ENCODE results near the gene PRKACG.

PRKACG gene

GRCh38 chr9:68983522-68984424, 30.1 kb downstream of the PRKACG start:
- DNase-seq (ENCODE audit: extremely low read depth in 1 of 2, low read depth in 1 of 2), result no peak

- no peak for DNase-seq (ENCODE audit: extremely low read depth in 1 of 2, low read depth in 1 of 2)
Observed at GRCh38 chr9:68983008-68983411, 30.9 kb downstream of the PRKACG start.

- no peak for DNase-seq (ENCODE audit: extremely low read depth in 1 of 2, low read depth in 1 of 2)
Observed at GRCh38 chr9:68981789-68982188, 32.1 kb downstream of the PRKACG start.

- DNase-seq (ENCODE audit: extremely low read depth in 1 of 2, low read depth in 1 of 2), result no peak
Observed at GRCh38 chr9:68980341-68980914, 33.5 kb downstream of the PRKACG start.

GRCh38 chr9:68979538-68980314, 34.2 kb downstream of the PRKACG start:
- no peak for DNase-seq (ENCODE audit: extremely low read depth in 1 of 2, low read depth in 1 of 2)

- no peak for DNase-seq (ENCODE audit: extremely low read depth in 1 of 2, low read depth in 1 of 2)
Observed at GRCh38 chr9:68978501-68978900, 35.4 kb downstream of the PRKACG start.

- DNase-seq (ENCODE audit: extremely low read depth in 1 of 2, low read depth in 1 of 2), result no peak
Observed at GRCh38 chr9:68978066-68978465, 35.8 kb downstream of the PRKACG start.

GRCh38 chr9:68975365-68976043, 38.4 kb downstream of the PRKACG start:
- DNase-seq (ENCODE audit: extremely low read depth in 1 of 2, low read depth in 1 of 2), result no peak

GRCh38 chr9:68974901-68975300, 39.0 kb downstream of the PRKACG start:
- DNase-seq (ENCODE audit: extremely low read depth in 1 of 2, low read depth in 1 of 2), result no peak

GRCh38 chr9:68974431-68974830, 39.5 kb downstream of the PRKACG start:
- no peak for DNase-seq (ENCODE audit: extremely low read depth in 1 of 2, low read depth in 1 of 2)

GRCh38 chr9:68973619-68974018, 40.3 kb downstream of the PRKACG start:
- no peak for DNase-seq (ENCODE audit: extremely low read depth in 1 of 2, low read depth in 1 of 2)

- no peak for DNase-seq (ENCODE audit: extremely low read depth in 1 of 2, low read depth in 1 of 2)
Observed at GRCh38 chr9:68970151-68970550, 43.8 kb downstream of the PRKACG start.

GRCh38 chr9:68969538-68969937, 44.4 kb downstream of the PRKACG start:
- no peak for DNase-seq (ENCODE audit: extremely low read depth in 1 of 2, low read depth in 1 of 2)

- no peak for DNase-seq (ENCODE audit: extremely low read depth in 1 of 2, low read depth in 1 of 2)
Observed at GRCh38 chr9:68967800-68968199, 46.1 kb downstream of the PRKACG start.

- DNase-seq (ENCODE audit: extremely low read depth in 1 of 2, low read depth in 1 of 2), result no peak
Observed at GRCh38 chr9:68966496-68966944, 47.4 kb downstream of the PRKACG start.

GRCh38 chr9:68964765-68965164, 49.1 kb downstream of the PRKACG start:
- no peak for DNase-seq (ENCODE audit: extremely low read depth in 1 of 2, low read depth in 1 of 2)

GRCh38 chr9:68964102-68964541, 49.8 kb downstream of the PRKACG start:
- DNase-seq (ENCODE audit: extremely low read depth in 1 of 2, low read depth in 1 of 2), result no peak

- DNase-seq (ENCODE audit: extremely low read depth in 1 of 2, low read depth in 1 of 2), result no peak
Observed at GRCh38 chr9:68963416-68963815, 50.5 kb downstream of the PRKACG start.

Measured in activated CD8-positive, alpha-beta memory T cell treated with anti-CD3 and anti-CD28 coated beads for 1 hour (primary cell).